Activated B cell treated with CpG ODN at 0.5 μM for 24 hours (primary cell): Measurements from ENCODE around the gene GPAT3. TPM values are rescaled to one million over a fixed set of nuclear protein-coding genes. Genes with fewer than 3 reads are reported as not detected.
A peak's percentile ranks its signal among the peaks of the same experiment; 100 is the strongest.
"Not testable (repeated sequence)": the region's sequence is repeated elsewhere in the genome, so short reads cannot be mapped to it uniquely, and the experiment has no call there.

ENCODE experiments used
- ATAC-seq: fragments of 200-7000 bp; cut with Tn5 transposase; one replicate; pipeline ENCODE4 v1.10.0; 2021; ENCODE audit warnings: low read depth, mild to moderate bottlenecking, moderate library complexity
- CTCF ChIA-PET: fragments of 350-600 bp; sonication (Branson Sonifier 250); formaldehyde crosslinking; loops from one replicate; lab custom pipeline; 2021; ENCODE audit warnings: antibody characterized with exemption; lab: Charles Lee
- POLR2A ChIA-PET: fragments of 350-600 bp; sonication (Branson Sonifier 250); formaldehyde crosslinking; loops from one replicate; lab custom pipeline; 2021; ENCODE audit warnings: antibody characterized with exemption; lab: Charles Lee
- DNase-seq: peaks from one replicate; pipeline ENCODE4 v3.0.0; 2022
- H3K27ac Mint-ChIP-seq: one replicate; pipeline ENCODE4 v1.8.0; 2020; ENCODE audit warnings: mixed read lengths
- H3K27me3 Mint-ChIP-seq: one replicate; pipeline ENCODE4 v1.8.0; 2021; ENCODE audit warnings: mixed read lengths
- H3K36me3 Mint-ChIP-seq: one replicate; pipeline ENCODE4 v1.8.0; 2021; ENCODE audit warnings: low read depth, mixed read lengths
- H3K4me1 Mint-ChIP-seq: one replicate; pipeline ENCODE4 v1.8.0; 2021; ENCODE audit warnings: mixed read lengths
- H3K4me3 Mint-ChIP-seq: one replicate; pipeline ENCODE4 v1.8.0; 2020; ENCODE audit warnings: mild to moderate bottlenecking, mixed read lengths
- H3K9me3 Mint-ChIP-seq: one replicate; pipeline ENCODE4 v1.8.0; 2020; ENCODE audit warnings: mixed read lengths
- intact Hi-C: fragments of 100-400 bp; cut with micrococcal nuclease; formaldehyde crosslinking; loops from one replicate; pipeline ENCODE4 v1.15.1; 2024
- total RNA-seq: library from RNA; stranded (reverse); gene quantifications from 2 replicates; pipeline ENCODE4 v1.2.3, GENCODE V29; 2022
- TF ChIP-seq, protein P1 (sequence below): fragments of 200-600 bp; IDR thresholded peaks from one replicate; pipeline ENCODE4 v1.8.0; 2022; ENCODE audit warnings: antibody characterized with exemption, mild to moderate bottlenecking

Gene GPAT3
- total RNA-seq, 1 donor from 2014 or later: 0.91 TPM

DNA sequence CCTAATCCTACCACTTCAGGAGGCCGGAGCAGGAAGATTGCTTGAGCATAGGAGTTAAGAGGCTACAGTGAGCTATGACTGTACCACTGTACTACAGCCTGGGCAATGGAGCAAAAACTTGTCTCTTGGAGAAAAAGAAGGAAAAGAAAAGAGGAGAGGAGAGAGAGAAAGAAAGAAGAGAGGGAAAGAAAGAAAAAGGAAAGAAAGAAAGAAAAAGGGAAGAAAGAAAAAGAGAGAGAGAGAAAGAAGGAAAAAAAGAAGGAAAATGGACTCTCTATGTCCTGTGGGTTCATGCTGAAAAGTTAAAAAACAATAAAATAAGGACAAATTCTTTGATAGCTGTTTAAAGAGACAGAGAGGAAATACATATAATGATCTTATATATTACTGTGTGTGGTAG, 37.7 kb upstream of the GPAT3 start:
- ATAC-seq: no peak
- no peaks in the 10 kb centered on the region for H3K36me3 Mint-ChIP-seq
- intact Hi-C loops: no loop called here
- ChIA-PET POLR2A (interaction anchor here (0.7 kb wide), 1 partner anchor 148 kb away, joined by 5 read pairs; no protein-coding TSS in a partner anchor), CTCF (interaction anchor here (0.8 kb wide), 1 partner anchor 13 kb away, joined by 3 read pairs; the partner anchor contains the start of gene ABRAXAS1)
- H3K27ac Mint-ChIP-seq: no peak overlapping the region
- TF ChIP-seq, protein P1, sequence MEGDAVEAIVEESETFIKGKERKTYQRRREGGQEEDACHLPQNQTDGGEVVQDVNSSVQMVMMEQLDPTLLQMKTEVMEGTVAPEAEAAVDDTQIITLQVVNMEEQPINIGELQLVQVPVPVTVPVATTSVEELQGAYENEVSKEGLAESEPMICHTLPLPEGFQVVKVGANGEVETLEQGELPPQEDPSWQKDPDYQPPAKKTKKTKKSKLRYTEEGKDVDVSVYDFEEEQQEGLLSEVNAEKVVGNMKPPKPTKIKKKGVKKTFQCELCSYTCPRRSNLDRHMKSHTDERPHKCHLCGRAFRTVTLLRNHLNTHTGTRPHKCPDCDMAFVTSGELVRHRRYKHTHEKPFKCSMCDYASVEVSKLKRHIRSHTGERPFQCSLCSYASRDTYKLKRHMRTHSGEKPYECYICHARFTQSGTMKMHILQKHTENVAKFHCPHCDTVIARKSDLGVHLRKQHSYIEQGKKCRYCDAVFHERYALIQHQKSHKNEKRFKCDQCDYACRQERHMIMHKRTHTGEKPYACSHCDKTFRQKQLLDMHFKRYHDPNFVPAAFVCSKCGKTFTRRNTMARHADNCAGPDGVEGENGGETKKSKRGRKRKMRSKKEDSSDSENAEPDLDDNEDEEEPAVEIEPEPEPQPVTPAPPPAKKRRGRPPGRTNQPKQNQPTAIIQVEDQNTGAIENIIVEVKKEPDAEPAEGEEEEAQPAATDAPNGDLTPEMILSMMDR: no peak
- no peak overlapping the region for H3K4me3 Mint-ChIP-seq
- DNase-seq: no peak
- H3K9me3 Mint-ChIP-seq: no peaks in the 10 kb centered on the region
- H3K27me3 Mint-ChIP-seq: no peaks in the 10 kb centered on the region
- no peaks in the 10 kb centered on the region for H3K4me1 Mint-ChIP-seq

DNA sequence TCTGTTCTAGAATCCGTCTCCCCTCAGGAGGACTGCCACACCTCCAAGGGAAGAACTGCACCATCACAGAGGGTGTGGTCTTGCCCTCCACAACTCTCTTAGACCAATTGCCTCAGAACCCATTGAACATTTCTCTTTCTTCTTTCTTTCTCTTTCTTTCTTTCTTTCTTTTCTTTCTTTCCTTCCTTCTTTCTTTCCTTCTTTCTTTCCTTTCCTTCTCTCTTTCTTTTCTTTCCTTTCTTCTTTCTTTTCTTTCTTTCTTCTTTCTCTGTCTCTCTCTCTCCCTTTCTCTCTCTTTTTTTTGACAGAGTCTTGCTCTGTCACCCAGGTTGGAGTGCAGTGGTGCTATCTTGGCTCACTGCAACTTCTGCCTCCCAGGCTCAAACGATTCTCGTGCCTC, 34.2 kb upstream of the GPAT3 start:
- intact Hi-C loops, H3K4me1 Mint-ChIP-seq, CTCF ChIA-PET, DNase-seq, H3K27me3 Mint-ChIP-seq, H3K4me3 Mint-ChIP-seq, H3K9me3 Mint-ChIP-seq, ATAC-seq, H3K36me3 Mint-ChIP-seq, H3K27ac Mint-ChIP-seq: not testable (repeated sequence)
- POLR2A ChIA-PET: interaction anchor here (0.6 kb wide), 1 partner anchor 13 kb away, joined by 3 read pairs; no protein-coding TSS in a partner anchor

DNA sequence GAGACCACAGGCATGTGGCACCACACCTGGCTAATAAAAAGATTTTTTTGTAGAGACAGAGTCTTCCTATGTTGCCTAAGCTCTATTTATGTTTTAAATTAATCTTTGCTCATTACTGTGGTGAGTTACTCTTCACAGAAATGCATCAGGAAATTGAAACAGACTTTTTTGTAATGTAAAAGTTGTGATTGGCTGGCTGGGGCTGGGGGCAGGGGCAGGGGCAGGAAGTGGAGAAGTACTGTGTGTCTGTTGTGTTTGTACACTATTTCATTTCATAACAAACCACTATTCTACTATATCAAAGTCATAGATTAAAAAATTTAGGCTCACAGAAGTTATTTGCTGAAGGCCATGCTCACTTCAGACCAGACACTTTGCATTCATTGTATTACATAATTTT, 31.9 kb upstream of the GPAT3 start:
- POLR2A ChIA-PET: no interaction called here
- Mint-ChIP-seq H3K9me3 (no peaks in the 10 kb centered on the region), H3K36me3 (no peaks in the 10 kb centered on the region), H3K27ac (no peak overlapping the region), H3K4me1 (no peaks in the 10 kb centered on the region), H3K27me3 (no peaks in the 10 kb centered on the region), H3K4me3 (no peak overlapping the region)
- no peak for ATAC-seq
- DNase-seq: no peak
- TF ChIP-seq, protein P1: no peak
- CTCF ChIA-PET: no interaction called here
- intact Hi-C loops: no loop called here

DNA sequence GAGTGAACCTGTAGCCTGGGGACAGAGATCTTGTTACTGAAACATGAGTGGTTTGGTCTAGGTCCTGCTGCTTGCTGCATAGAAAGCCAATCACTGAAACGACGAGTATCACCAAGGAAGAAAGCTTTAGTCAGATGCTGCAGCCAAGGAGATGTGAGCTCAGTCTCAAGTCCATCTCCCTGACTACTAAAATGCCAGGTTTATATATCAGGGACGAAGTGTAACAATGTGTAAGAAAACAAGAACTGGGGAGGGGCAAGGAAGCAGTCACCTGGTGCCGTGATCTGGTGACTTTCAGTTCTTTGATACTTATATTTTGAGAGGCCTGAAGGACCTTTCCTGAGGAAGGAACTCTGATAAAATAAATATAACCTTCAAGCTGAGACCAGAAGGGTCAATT, 31.4 kb upstream of the GPAT3 start:
- Mint-ChIP-seq H3K4me3 (no peak overlapping the region), H3K9me3 (no peaks in the 10 kb centered on the region), H3K27me3 (no peaks in the 10 kb centered on the region), H3K36me3 (no peaks in the 10 kb centered on the region), H3K4me1 (no peaks in the 10 kb centered on the region), H3K27ac (no peak overlapping the region)
- ChIA-PET POLR2A (no interaction called here), CTCF (no interaction called here)
- TF ChIP-seq, protein P1: no peak
- intact Hi-C loops: no loop called here
- no peak for ATAC-seq
- DNase-seq: no peak

DNA sequence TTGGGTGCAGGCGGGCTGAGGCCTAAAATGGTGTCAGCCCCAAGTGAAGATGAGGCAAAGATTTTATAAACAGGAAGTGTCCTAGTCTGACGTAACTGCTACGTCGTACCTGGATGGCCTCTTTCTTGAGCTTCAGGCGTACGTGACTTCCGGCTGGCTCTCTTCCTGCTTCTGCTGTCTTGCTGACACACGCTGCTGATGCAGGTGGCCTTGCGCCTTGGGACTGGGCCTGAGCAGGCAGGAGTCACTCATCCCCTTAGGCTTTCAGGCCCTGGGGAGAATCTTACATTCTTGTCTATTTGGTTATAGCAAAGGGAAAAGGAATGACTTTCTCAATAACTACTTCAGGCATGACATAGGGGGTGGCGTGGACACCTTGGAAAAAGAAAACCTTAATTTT, 30.9 kb upstream of the GPAT3 start:
- no peaks in the 10 kb centered on the region for H3K4me1 Mint-ChIP-seq
- ChIA-PET POLR2A (no interaction called here), CTCF (no interaction called here)
- intact Hi-C loops: no loop called here
- no peaks in the 10 kb centered on the region for H3K27me3 Mint-ChIP-seq
- TF ChIP-seq, protein P1: no peak
- no peak for DNase-seq
- ATAC-seq: no peak
- H3K27ac Mint-ChIP-seq: no peak overlapping the region
- no peak overlapping the region for H3K4me3 Mint-ChIP-seq
- no peaks in the 10 kb centered on the region for H3K36me3 Mint-ChIP-seq
- H3K9me3 Mint-ChIP-seq: no peaks in the 10 kb centered on the region

DNA sequence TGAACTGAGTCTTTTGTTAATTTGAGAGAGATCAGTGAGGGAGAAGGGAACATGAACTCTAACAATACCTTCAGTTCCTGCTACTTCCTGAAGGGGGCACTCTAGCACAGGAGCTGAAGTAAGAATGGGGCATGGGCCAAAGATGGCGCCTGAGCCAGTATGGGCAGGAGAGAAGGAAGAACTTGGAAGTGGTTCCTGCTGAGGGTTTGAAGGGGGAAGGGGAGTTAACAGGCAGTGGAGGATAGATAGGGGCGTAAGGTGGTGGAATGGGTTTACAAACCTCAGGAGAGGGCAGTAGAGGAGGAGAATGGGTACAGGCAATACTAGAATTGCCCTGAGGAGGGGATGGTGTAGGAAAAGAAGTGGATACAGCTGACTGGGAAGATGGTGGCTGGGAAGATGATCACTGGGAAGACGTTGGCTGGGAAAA, 26.7 kb upstream of the GPAT3 start:
- H3K27me3 Mint-ChIP-seq, H3K27ac Mint-ChIP-seq, POLR2A ChIA-PET, H3K4me3 Mint-ChIP-seq, H3K9me3 Mint-ChIP-seq, H3K36me3 Mint-ChIP-seq, H3K4me1 Mint-ChIP-seq: not testable (repeated sequence)
- ATAC-seq (peak; percentile 49), DNase-seq (peak; percentile 18)
- CTCF ChIA-PET: interaction anchor here (0.8 to 6.4 kb wide), 6 partner anchors 15 to 138 kb away, joined by 3 to 70 read pairs (median 5); no protein-coding TSS in a partner anchor
- intact Hi-C loops: loop anchor here (1.0 kb wide), 3 partner anchors 73 to 135 kb away; no protein-coding TSS in a partner anchor
